Amniotic stem cell (primary cell): ENCODE measurements around the gene ACVR1C.
A peak's percentile ranks its signal among the peaks of the same experiment; 100 is the strongest.

Experiments
- DNase-seq: peaks from one replicate; lab custom pipeline; 2025; lab: John Stamatoyannopoulos, UW

ACVR1C gene

GRCh38 chr2:157628477-157629415 is at the start of gene ACVR1C:
Gene ACVR1C (minus strand): TSS chr2:157628864. CDS start chr2:157628644, 220 bp downstream.
- DNase-seq = no peak

- no peak for DNase-seq
These were observed 49.3 kb upstream of the ACVR1C start for GRCh38 chr2:157677941-157678340.

- DNase-seq = no peak
These were observed 43.5 kb upstream of the ACVR1C start for GRCh38 chr2:157672129-157672528.

DNA sequence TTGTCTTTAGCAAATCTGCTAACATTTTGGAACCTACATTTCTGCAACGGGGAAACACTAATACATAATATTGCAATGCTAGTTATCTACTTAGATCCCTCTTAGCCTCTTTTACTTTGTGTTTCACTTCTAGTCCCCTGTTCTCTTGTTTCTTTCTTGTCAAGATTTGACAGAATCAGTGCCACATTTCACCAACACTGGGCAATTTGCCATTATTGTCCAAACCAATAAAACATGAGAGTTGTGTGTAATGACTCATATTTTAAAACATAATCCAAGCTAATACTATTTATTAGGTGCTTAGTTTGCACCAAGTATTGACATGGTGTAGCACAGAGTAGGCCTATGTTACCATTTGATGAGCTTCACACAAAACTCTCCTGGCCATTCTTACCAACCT is 33.7 kb upstream of the ACVR1C start:
- no peak for DNase-seq

DNA sequence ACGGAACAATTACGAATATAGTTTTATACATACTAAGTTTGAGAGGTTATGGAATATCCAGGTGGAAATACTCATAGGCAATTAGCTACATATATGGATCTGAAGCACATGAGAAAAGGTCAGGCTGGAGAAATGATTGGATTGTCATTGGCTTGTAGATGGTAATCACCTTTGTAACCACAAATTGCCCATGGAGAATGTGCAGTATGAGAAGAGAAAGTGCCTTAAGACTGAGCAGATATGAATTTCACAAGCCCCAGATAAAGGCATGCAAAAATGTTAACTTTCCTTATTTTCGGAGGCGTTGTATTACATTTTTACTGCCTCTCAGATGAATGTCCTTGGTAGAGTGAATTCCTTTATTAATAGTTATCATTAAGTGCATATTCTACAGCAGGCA is 33.1 kb upstream of the ACVR1C start:
- no peak for DNase-seq

DNA sequence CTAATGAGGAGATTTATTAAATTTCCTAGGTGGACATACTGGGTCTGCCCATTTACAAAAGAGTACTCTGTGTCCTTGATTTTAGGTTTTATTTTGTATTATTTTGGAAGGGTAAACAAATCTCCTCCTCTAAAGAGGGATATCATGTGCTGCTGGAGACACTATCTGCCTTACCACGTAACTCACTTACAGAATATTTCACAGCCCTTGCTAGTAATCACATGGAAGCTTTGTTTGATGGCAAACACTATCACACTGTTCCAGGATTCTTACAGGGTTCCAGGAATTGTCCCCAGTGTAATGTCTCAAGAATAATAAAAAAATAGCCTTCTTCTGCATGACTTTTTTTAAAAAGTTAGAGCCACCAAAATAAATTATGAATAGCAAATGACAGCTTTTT is 29.2 kb upstream of the ACVR1C start:
- no peak for DNase-seq

DNA sequence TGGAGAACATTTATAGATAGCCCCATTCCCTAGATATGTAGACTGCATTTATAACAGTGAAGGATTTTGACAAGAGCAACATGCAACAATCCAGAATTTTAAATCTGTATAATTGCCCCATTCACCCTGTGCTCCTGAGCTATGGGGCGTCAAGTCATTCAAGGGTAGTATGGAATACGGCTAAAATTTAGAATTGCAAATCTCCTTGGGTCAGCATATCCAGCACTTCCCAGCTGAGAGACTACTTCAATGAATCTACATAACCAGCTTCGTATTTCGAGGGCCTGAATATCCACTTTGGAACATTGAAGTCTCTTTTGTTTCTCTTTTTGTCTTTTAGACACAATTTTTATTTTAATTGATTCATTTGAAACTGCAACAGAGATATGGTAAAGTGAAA is 28.4 kb upstream of the ACVR1C start:
- no peak for DNase-seq

GRCh38 chr2:157644776-157645175 is 16.1 kb upstream of the ACVR1C start:
- no peak for DNase-seq

DNA sequence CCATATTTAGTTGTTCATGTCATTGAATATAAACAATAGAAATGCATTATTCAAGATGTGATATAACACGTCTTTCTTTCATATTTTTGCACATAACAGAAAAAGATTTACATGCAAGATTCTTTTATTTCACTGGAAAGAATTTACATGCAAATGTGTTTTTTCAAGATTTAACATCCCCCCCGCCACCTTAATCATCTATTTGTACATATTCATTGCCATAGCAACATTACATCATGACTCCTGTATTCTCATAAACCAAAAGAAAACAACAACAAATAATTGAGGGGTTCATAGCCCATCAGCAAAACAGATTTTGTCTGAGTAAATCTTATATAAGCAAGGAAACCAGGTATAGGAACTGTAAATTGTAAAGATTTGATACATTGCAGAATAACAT is 3.2 kb upstream of the ACVR1C start:
- no peak for DNase-seq

DNA sequence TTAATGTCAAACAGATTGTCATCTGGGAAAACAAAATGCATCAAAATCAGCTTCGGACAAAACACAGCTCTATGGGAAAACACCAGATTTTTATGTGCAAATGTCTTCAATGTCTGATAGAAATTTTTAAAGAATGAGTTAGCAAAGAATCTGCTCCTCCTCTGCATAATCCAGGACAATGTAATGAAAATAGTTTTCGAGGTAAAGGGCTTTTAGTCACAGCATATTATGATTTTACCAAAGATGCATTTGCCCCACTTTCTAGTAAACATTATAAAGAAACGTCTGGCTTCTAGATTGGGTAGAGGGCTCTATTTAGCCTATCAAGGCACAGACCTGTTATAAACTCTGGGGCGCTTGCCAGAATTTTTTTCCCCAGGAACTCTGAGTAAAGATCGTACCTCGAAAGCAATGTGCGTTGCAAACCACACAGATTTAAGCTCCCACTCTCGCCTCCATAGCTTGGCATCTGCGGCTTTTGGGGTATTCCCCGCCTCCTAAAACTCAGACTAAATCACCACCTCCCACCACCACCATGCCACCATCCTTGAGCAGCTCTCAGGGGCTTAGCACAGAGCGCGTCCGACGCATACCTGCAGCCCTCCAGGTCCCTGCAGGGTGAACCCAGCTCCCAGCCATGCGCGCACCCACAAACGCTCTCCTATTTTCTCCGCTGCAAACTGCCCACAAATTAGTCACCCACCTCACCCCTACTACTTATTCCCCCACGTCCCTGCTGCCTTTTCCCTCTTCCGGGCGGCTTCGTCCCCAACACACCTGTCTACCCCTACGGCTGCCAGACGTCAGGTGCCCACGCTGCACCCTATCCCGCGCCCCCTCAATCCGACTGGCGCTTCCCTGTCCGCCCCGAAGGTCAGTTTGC is 829 bp downstream of the ACVR1C start:
- no peak for DNase-seq

DNA sequence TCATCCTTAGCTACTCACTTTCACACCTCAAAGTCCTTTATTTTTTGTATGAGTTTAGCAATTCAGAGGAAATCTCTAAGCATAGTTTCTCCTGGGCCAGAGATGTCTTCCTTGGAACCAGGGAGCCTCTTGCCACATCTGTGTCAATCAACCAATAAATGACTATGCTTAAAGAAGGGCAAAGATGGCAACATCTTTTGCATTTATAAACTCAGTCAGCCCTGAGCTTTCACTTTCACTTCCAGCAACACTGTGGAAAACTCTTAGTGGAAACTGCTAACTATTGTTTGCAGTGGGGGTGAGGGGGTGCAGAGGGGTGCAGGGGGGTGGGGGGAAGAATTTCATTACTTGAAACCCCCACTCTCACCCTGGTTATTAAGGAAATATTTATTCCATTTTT is 3.4 kb downstream of the ACVR1C start:
- no peak for DNase-seq

GRCh38 chr2:157620956-157621355 is 7.7 kb downstream of the ACVR1C start:
- DNase-seq = no peak

DNA sequence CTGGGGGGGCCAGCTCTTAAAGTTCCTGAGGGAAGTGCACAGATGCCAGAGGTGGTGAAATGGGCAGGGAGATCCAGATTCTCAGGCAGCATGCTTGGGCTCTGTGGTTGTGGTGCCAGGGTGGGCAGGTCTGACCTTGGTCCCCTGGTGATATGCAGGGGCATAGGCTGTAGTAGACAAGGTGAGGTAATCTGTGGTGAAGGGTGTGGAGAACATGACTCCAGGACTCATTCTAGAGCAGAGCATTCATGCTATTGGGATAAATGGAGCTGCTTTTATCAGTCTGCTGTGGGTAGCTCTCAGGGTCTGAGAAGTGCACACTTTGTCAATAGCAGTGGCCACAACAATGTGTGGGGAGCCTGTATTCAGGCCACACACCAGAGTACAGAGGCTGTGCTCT is 16.9 kb downstream of the ACVR1C start:
- DNase-seq = no peak

DNA sequence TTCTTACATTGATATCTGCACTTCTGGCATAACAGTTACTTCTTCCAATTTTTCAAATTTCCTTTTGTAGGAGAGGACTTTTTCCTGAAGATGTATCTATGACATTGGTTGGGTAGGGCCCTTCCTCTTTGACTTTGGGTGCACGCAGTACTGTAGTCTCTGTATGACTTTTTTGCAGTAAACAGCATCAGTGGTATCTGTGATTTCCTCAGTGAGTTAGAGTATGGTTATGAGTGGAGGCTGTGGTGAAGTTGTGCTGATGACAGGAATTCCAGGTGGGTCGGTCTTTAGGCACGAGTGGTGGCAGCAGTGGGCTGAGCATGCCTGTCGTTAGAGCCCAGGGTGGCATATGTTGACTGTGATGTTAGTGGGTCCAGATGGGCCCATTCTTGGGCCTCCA is 17.6 kb downstream of the ACVR1C start:
- no peak for DNase-seq

GRCh38 chr2:157606534-157606933 is 22.1 kb downstream of the ACVR1C start:
- DNase-seq = no peak

DNA sequence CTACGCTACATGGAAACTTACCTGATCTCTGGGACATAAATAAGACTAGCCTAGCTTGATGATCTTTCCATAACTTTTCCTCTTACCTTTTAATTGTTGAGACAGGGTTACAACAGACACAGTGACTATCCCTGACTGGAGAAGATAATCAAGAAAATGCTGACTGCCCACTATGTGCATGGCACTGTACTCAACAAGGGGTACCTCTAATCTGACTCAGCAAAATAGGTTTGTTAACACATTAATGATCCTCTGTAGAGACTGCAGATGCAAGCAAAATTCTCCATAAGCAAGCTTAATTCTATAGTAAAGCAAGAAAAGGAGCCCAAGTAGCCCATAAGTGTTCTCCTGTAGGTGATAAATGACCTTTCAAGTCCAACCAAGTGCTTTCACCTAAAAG is 25.5 kb downstream of the ACVR1C start:
- DNase-seq = no peak

DNA sequence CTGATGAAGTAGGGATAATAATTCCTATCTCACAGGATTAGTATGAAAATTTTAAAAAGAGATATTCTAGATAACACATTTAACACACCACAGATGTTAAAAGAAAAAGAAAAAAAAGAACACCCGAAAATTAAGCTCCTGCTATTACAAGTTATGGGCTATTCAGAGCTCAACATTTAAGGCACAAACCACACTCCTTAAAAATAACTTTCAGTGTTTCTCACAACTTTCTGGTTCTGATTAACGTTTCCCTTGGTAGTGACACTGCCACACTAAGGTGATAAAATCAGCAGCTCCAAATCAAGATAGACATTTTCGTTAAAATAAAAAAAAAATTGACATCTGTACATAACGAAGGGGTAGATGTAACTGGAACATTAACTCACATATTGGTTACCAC is 26.9 kb downstream of the ACVR1C start:
- no peak for DNase-seq

GRCh38 chr2:157596992-157597681 is 31.5 kb downstream of the ACVR1C start:
- no peak for DNase-seq

GRCh38 chr2:157593411-157593810 is 35.3 kb downstream of the ACVR1C start:
- no peak for DNase-seq

DNA sequence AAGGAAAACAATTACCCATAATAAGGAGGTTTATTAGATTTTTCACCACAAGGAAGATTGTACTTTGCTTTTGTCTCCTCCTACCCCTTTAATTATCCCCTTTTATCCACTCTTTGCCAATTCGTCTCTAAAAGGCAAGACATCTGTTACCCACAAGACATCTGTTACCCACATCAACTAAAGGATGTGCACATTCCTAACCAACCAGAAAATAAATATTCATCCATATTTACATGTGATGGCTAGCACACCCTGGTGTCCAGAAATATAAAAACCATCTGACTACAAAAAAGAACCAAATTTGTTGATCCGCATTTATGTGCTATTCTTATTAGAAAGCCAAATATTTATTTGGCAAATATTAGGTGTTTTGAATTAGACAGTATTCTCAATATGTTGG is 35.7 kb downstream of the ACVR1C start:
- DNase-seq = peak; percentile 2

- no peak for DNase-seq
These were observed 36.3 kb downstream of the ACVR1C start for GRCh38 chr2:157592374-157592773.

DNA sequence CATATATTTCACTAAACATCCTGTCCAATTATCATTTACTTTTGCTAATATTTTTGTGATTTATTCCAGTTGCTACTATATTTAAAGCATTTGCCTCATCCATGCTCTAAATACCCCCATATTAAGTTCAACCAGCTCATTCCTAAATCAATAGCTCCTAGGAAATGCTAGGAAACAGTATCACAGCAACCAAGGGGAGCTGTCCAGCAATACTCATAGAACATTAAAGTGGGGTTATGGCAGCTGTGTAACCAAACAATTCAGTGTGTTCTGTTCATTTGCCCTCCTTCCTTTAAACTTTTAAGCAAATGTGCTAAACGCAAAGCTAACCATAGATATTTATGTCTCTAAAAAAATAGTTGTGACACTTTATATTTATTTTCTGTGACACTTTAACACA is 41.1 kb downstream of the ACVR1C start:
- no peak for DNase-seq
